ENCODE measurements around the gene MUC20.

Gene MUC20

GRCh38 chr3:195698647-195699387, 22.0 kb upstream of the MUC20 start:
- H3K27ac ChIP-seq, result no peak overlapping the region
- peaks cover 12% of the 10 kb centered on the region for H3K36me3 ChIP-seq
- no peak overlapping the region for H3K4me3 ChIP-seq (ENCODE audit: low read depth, low read length)
- no peak for DNase-seq
- TF ChIP-seq CTCF (IDR thresholded peaks at IDR 0.05; ENCODE audit: low read depth, low read length), result no peak
- H3K9me3 ChIP-seq (ENCODE audit: severe bottlenecking), result no peaks in the 10 kb centered on the region
- no peaks in the 10 kb centered on the region for H3K27me3 ChIP-seq (ENCODE audit: insufficient read depth, low read depth, severe bottlenecking)

GRCh38 chr3:195699388-195699771, 21.4 kb upstream of the MUC20 start:
- Histone ChIP-seq H3K27ac (no peak overlapping the region), H3K36me3 (peaks cover 7% of the 10 kb centered on the region), H3K27me3 (ENCODE audit: insufficient read depth, low read depth, severe bottlenecking) (no peaks in the 10 kb centered on the region), H3K4me3 (ENCODE audit: low read depth, low read length) (no peak overlapping the region), H3K9me3 (ENCODE audit: severe bottlenecking) (no peaks in the 10 kb centered on the region)
- TF ChIP-seq CTCF (IDR thresholded peaks at IDR 0.05; ENCODE audit: low read depth, low read length), result no peak
- no peak for DNase-seq

- Histone ChIP-seq H3K4me3 (ENCODE audit: low read depth, low read length) (no peak overlapping the region), H3K27ac (no peak overlapping the region), H3K9me3 (ENCODE audit: severe bottlenecking) (no peaks in the 10 kb centered on the region), H3K36me3 (peaks cover 7% of the 10 kb centered on the region), H3K27me3 (ENCODE audit: insufficient read depth, low read depth, severe bottlenecking) (no peaks in the 10 kb centered on the region)
- no peak for TF ChIP-seq CTCF (IDR thresholded peaks at IDR 0.05; ENCODE audit: low read depth, low read length)
- no peak for DNase-seq
Observed at GRCh38 chr3:195699860-195700259, 20.9 kb upstream of the MUC20 start.

GRCh38 chr3:195700319-195700718, 20.5 kb upstream of the MUC20 start:
- TF ChIP-seq CTCF (IDR thresholded peaks at IDR 0.05; ENCODE audit: low read depth, low read length), result no peak
- Histone ChIP-seq H3K9me3 (ENCODE audit: severe bottlenecking) (no peaks in the 10 kb centered on the region), H3K27me3 (ENCODE audit: insufficient read depth, low read depth, severe bottlenecking) (no peaks in the 10 kb centered on the region), H3K27ac (no peak overlapping the region), H3K4me3 (ENCODE audit: low read depth, low read length) (no peak overlapping the region), H3K36me3 (peaks cover 2% of the 10 kb centered on the region)
- no peak for DNase-seq

GRCh38 chr3:195701042-195701915, 19.5 kb upstream of the MUC20 start:
- no peak for DNase-seq

More at GRCh38 chr3:195701042-195701915, 19.5 kb upstream of the MUC20 start:
- Histone ChIP-seq H3K9me3 (ENCODE audit: severe bottlenecking) (no peaks in the 10 kb centered on the region), H3K27ac (no peak overlapping the region), H3K36me3 (no peaks in the 10 kb centered on the region; the same call in 1 of the 2 replicates), H3K27me3 (ENCODE audit: insufficient read depth, low read depth, severe bottlenecking) (no peaks in the 10 kb centered on the region), H3K4me3 (ENCODE audit: low read depth, low read length) (no peak overlapping the region)
- no peak for TF ChIP-seq CTCF (IDR thresholded peaks at IDR 0.05; ENCODE audit: low read depth, low read length)

Data from WERI-Rb-1 (cell line).